Measurements from ENCODE around the gene MEI1. TPM values are rescaled to one million over a fixed set of nuclear protein-coding genes. Genes with fewer than 3 reads are reported as not detected.

MEI1 gene
- polyA plus RNA-seq, 1 experiment = 3.8 TPM

- Histone ChIP-seq H3K36me3 (ENCODE audit: control insufficient read depth, insufficient read depth, low read length) (no peaks in the 10 kb centered on the region), H3K4me3 (ENCODE audit: low read depth, low read length) (no peak overlapping the region), H3K27me3 (ENCODE audit: control insufficient read depth, insufficient read depth, low read length) (no peaks in the 10 kb centered on the region)
- POLR2A ChIA-PET = no interaction called here
- TF ChIP-seq CTCF (IDR thresholded peaks at IDR 0.05; ENCODE audit: insufficient read depth, low read depth, low read length) = no peak
- no peak for DNase-seq (ENCODE audit: low read depth)
- CTCF ChIA-PET = interaction anchor here (0.7 kb wide), 1 partner anchor 17 kb away, joined by 3 read pairs; no protein-coding TSS in a partner anchor
Observed at GRCh38 chr22:41772645-41773044, 73.3 kb downstream of the MEI1 start.

- Histone ChIP-seq H3K36me3 (ENCODE audit: control insufficient read depth, insufficient read depth, low read length) (no peaks in the 10 kb centered on the region), H3K27me3 (ENCODE audit: control insufficient read depth, insufficient read depth, low read length) (no peaks in the 10 kb centered on the region), H3K4me3 (ENCODE audit: low read depth, low read length) (no peak overlapping the region)
- ChIA-PET POLR2A (no interaction called here), CTCF (no interaction called here)
- no peak for DNase-seq (ENCODE audit: low read depth)
- TF ChIP-seq CTCF (IDR thresholded peaks at IDR 0.05; ENCODE audit: insufficient read depth, low read depth, low read length) = no peak
Observed at GRCh38 chr22:41775338-41775737, 76.0 kb downstream of the MEI1 start.

DNA sequence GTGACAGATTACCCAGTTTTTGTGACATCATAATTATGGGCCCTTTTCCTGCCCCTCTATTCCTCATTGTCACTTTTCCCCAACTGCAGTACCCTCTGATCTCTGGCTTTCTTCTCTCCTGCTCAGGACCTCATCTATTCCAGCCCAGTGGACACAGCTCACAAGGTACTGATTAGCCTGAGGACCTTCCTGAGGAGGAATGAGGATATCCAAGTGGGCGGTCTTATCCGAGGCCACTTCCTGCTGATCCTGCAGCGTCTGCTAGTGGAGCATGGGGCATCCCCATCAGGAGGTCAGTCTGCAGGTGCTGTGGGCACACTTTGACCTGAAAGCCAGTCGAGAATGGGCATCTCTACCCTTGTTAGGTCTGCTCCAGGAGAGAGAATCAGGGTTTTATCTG, 76.7 kb downstream of the MEI1 start:
- Histone ChIP-seq H3K4me3 (ENCODE audit: low read depth, low read length) (no peak overlapping the region), H3K36me3 (ENCODE audit: control insufficient read depth, insufficient read depth, low read length) (no peaks in the 10 kb centered on the region), H3K27me3 (ENCODE audit: control insufficient read depth, insufficient read depth, low read length) (no peaks in the 10 kb centered on the region)
- ChIA-PET POLR2A (no interaction called here), CTCF (no interaction called here)
- TF ChIP-seq CTCF (IDR thresholded peaks at IDR 0.05; ENCODE audit: insufficient read depth, low read depth, low read length) = no peak
- DNase-seq (ENCODE audit: low read depth) = no peak

DNA sequence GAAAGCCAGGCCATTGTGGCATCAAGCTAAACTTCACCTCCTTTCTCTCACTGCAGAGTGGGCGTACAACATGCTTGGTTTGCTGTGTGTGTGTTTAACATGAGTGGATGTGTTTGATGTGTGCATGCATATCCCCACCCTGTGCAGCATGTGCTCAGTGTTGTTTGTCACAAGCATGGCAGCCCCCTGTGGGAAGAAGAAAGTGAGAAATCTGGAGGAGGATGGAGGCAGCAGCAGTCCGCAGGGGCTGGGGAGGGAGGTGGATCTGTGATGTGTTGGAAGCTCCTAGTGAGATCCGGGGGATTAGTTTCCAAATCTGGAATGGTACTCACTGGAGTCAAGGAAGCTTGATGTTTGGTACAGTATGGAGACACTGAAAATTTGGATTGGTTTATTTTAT, 77.1 kb downstream of the MEI1 start:
- CTCF ChIA-PET = interaction anchor here (0.7 kb wide), 3 partner anchors 20 to 293 kb away, joined by 3 to 4 read pairs (median 3); no protein-coding TSS in a partner anchor
- H3K4me3 ChIP-seq (ENCODE audit: low read depth, low read length) = no peak overlapping the region
- POLR2A ChIA-PET = no interaction called here
- no peak for TF ChIP-seq CTCF (IDR thresholded peaks at IDR 0.05; ENCODE audit: insufficient read depth, low read depth, low read length)
- DNase-seq (ENCODE audit: low read depth) = no peak
- no peaks in the 10 kb centered on the region for H3K27me3 ChIP-seq (ENCODE audit: control insufficient read depth, insufficient read depth, low read length)
- H3K36me3 ChIP-seq (ENCODE audit: control insufficient read depth, insufficient read depth, low read length) = no peaks in the 10 kb centered on the region

GRCh38 chr22:41777749-41778425, 78.6 kb downstream of the MEI1 start:
- Histone ChIP-seq H3K4me3 (ENCODE audit: low read depth, low read length) (no peak overlapping the region), H3K27me3 (ENCODE audit: control insufficient read depth, insufficient read depth, low read length) (no peaks in the 10 kb centered on the region), H3K36me3 (ENCODE audit: control insufficient read depth, insufficient read depth, low read length) (no peaks in the 10 kb centered on the region)
- DNase-seq (ENCODE audit: low read depth) = no peak
- TF ChIP-seq CTCF (IDR thresholded peaks at IDR 0.05; ENCODE audit: insufficient read depth, low read depth, low read length) = no peak
- CTCF ChIA-PET = no interaction called here
- POLR2A ChIA-PET = no interaction called here

All from BJ (cell line).